HG02981 (cell line): ENCODE results near the gene CLCN4.

Source experiments
- ATAC-seq: cut with Tn5 transposase; IDR thresholded peaks from one replicate; pipeline ENCODE4 v1.9.1; 2021; ENCODE audit warnings: mild to moderate bottlenecking, moderate library complexity; ENCODE audit not compliant: unreplicated experiment

Gene CLCN4

DNA sequence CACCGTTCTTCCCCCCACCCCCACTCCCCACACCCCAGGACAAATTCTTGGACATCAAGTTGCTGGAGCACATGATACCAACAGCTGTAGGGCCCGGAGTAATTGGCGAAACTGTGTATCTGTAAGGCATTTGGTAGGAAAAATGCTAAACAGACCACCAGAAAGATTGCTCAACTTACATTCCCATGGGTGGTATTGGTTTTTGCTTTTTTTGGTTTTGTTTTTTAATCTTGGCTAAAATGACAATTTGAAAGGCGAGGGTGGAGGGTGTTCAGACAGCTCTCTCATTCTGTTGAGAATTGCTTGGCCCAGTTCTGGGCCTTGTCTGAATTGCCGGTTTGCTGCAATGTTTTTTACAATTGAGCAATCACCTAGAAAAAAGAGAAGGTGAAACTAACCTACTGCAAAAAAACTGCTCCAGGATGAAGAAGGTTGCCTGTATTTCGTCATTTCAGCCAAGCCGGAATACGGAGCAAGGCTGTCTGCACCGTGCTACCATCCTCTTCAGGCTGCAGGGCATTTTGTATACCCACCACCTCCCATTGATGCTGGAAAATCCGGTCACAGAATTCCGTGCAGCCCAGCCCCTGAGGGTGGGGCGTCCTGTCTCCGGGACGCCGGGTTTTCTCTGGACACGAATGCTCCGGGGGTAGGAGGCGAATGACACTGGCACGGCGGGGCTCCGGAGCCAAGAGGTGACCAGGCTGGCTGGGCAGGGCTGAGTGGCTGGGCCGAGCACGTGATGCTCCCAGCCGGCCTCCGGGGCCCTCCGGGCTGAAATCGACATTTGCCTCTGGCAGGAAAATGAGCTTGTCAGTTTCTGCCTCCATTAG lies at the start of gene CLCN4:
Gene CLCN4, plus strand, starts transcription at position 777 of the 833 bp plus-strand sequence. CDS start 28,058 bp downstream, outside the sequence.
- ATAC-seq: peak; percentile 80

DNA sequence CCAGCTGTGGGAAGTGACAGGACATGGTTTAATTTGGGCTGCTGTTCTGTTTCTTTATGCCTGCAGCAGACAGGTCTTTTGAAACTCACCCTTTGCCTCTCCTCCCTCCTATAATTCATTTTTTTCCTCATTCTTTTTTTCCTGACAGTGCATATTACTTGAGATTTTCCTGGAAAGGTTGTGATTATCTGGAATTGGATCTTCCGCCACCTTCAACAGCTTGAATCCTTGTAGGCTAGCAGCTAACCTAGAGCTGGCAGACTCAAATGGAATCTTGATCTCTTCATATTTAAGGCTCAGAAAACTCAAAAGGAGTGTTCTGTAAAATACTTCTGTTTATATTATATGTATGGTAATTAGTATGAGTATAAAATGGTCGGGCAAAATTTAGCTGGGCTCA lies 49.3 kb upstream of the CLCN4 start:
- ATAC-seq: no peak

GRCh38 chrX:10108288-10108687 lies 48.5 kb upstream of the CLCN4 start:
- no peak for ATAC-seq

DNA sequence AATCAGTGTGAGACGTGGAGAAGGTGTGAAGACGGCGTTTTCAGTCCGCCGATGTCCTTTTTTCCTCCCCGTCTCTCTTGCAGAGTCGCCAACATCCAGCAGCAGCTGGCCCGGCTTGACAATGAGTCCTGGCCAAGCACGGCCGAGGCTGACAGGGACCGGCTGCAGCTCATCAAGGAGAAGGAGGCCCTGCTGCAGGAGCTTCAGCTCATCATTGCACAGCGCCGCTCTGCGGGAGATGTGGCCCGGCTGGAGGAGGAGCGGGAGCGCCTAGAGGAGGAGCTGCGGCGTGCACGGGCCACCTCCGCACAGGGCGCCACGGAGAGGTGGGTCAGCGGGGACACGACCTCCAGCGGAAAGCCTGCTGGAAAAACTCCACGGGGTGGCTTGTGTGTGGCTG lies 47.1 kb upstream of the CLCN4 start:
- no peak for ATAC-seq

GRCh38 chrX:10110316-10110935 lies 46.3 kb upstream of the CLCN4 start:
- peak; percentile 3 for ATAC-seq

- peak; percentile 40 for ATAC-seq
Measured at GRCh38 chrX:10110984-10111363, 45.8 kb upstream of the CLCN4 start.

DNA sequence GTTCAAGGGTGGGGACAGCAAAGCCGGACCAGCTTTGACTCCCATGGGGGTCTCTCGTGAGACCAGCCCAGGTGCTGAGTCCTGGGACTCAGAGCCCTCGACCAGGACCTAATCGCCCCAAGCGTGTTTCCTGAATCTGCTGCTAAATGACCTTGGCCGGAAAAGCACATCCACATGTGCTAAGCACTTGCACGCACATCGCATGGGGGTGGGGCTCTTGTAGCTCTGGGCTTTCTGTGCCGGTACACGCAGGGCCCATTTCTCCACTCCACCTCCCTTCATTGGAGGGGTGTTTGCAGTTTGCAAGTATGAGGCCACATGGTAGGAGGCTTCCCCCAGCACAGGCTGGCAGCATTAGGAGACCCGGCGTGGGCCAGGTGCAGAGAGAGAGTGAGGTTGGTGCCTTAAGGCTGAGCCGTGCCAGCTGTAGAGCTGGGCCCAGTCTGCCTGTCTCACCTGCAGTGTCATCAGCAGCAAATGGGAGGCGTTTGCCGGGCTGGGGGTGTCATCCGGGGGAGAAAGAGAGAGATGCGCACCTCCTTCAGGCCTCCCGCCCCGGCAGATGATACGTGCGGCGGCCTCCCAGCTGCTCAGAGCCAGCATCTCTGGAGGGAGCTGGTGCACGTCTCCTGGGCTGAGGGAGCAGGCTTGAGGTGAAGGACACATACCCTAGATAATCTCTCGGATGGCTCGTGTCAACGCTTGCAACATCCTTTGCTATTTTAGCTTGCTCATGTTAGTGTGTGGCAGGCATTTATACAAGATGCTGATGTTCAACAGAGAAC lies 45.2 kb upstream of the CLCN4 start:
- peak; percentile 46 for ATAC-seq

DNA sequence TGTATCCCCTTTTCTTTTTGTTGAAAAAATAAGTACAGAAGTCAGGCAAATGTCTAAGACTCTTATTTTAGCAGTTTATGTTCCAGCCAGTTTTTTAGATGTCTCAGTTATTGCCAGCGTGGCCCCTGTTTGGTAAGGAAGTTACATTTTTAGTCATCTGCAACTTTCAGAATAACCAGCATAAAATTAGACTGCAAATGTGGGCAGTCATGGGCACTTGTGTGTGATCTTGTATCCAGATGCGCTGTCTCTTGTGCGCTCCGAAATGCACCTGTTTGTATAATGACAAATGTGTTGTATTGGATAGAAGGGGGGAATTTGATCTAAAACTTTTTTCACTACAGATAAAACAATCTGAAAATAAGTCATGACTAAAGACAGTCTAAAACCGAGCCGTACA lies 44.3 kb upstream of the CLCN4 start:
- no peak for ATAC-seq

DNA sequence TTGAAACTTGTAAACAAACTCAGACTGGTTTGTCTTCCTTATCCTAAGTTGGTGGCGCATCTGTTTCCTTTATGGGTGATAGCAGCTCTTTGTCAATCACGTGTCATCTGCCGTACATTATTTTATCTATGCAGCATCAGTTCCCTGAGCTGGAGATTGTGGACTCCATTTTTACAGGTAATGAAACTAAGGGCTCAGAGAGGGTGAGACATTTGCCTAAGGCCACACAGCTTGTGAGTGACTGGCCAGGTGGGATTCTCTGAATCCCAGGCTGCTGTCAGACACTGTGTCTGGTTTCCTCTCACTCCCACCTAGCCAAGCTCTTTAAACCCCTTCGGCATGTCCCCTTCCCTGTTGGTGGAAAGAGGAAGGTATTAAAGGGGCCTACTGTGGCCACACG lies 41.7 kb upstream of the CLCN4 start:
- no peak for ATAC-seq

GRCh38 chrX:10117301-10117700 lies 39.5 kb upstream of the CLCN4 start:
- ATAC-seq: no peak

DNA sequence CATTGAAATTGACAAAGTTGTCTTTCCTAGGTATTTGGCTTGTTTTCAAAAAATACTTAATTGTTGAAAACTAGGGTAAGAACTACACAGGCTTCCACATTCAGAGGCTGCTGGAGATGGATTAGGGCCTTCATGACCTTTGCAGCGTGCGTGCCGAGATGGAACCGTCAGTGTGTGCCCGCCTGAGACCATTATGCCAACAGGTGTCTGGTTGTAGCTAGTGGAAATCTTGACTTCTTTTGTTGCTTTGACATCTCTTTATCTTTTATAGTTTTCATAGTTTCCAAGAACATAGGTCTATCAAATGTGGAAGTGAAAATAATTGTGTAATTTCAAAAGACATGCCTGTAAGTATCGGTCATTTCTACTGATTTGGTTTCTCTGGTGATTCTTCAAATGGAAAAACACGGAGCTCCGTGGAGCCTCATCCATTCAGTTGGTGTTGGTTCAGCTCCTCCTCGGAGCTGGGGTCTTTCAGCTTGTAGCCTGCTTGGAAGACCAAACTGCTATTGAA lies 38.9 kb upstream of the CLCN4 start:
- ATAC-seq: no peak

DNA sequence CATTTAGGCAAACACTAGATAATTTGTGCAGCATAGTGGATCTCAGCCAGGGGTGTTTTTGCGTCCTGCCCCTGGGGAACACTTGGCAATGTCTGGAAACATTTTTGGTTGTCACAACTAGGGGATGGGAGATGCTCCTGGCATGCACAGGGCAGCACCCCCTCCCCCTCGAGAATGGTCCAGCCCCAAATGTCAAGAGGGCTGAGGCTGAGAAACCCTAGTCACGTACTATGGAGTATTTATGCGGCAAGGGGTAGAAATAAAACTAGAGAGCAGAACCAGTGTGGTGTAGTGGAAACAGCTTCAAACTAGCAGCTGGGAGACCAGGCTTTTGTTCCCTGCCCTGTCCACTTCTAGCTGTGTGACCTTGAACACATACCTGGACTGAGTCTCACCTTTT lies 38.2 kb upstream of the CLCN4 start:
- no peak for ATAC-seq

GRCh38 chrX:10119399-10119990 lies 37.3 kb upstream of the CLCN4 start:
- no peak for ATAC-seq

DNA sequence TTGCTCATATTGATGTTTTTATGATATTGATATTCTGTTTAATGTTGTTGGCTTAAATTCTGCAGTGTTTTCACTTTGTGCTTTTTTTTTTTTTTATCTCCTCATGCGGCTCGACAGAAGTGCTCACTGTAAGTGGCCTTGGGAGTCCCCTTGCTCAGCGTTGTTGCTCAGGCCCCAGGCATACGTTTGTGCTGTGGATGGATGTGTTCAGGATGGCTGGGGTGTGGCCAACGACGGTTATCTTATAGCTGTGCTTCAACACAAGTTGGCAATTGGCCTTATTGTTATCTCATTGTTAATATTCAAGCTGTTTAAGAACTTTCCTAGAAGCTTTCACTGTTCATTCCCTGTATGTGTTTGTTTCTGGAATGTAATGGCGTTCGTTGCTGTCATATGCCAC lies 36.4 kb upstream of the CLCN4 start:
- ATAC-seq: no peak

- ATAC-seq: no peak
Measured at GRCh38 chrX:10120828-10121227, 35.9 kb upstream of the CLCN4 start.

DNA sequence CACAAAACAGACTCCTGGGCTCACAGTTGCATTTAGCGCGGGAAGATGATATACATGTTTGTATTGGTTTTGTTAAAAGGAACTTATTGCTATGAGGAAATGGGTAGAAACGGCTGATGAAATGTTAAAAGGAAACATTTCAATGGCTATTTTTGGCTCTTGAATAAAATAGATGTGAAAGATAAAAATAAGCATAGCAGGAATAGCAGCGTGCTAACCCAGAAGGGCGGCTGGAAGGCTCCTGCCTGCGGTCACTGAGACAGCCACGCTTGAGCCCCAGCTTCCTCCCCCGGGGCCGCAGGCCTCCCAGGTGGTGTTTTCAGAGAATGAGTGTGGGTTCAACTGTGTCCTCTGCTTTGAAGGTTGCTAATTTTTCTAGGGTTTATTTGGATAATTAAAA lies 35.0 kb upstream of the CLCN4 start:
- peak; percentile 88 for ATAC-seq

GRCh38 chrX:10124506-10125247 lies 32.1 kb upstream of the CLCN4 start:
- ATAC-seq: no peak

DNA sequence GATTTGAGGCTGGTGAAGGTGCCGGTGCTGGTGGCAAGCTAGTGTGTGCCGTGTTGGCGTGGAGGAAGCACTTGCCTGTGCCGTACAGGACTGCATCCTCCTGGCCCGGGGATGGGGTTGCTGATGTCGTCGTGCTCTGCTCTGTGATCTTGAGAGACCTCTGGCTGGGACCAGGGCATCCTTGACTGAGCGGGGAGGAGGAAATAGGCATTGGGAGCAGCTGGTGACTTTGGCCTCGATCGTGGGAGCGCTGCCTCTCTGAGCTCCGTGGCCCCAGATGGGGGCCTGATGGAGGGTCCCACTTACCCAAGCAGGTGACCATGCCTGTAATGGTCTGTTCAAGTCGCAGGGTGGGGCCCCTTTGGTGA lies 31.5 kb upstream of the CLCN4 start:
- no peak for ATAC-seq

- ATAC-seq: no peak
Measured at GRCh38 chrX:10126044-10126443, 30.7 kb upstream of the CLCN4 start.

GRCh38 chrX:10126834-10127233 lies 29.9 kb upstream of the CLCN4 start:
- ATAC-seq: no peak

DNA sequence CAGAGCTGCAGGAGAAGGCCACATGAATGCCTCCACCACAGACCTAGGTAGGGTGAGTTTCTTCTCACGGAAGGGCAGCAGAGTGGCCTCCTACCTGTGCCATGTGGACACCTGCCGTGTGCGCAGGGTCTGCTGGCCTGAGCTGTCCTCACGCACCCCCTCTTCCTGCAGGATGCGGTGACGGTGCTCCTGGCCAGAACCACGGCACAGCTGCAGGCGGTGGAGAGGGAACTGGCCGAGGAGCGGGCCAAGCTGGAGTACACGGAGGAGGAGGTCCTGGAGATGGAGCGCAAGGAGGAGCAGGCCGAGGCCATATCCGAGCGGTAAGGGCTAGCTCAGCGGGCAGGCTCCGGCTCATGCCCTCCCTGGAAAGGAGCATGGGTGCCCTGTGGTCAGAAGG lies 28.4 kb upstream of the CLCN4 start:
- no peak for ATAC-seq
